HG02610 (cell line): Measurements from ENCODE around the gene ITGB3BP.
"Not testable (repeated sequence)": the region's sequence is repeated elsewhere in the genome, so short reads cannot be mapped to it uniquely, and the experiment has no call there.

ENCODE experiments used
- ATAC-seq: cut with Tn5 transposase; IDR thresholded peaks from one replicate; pipeline ENCODE4 v1.9.1; 2021; ENCODE audit warnings: mild to moderate bottlenecking, moderate library complexity; ENCODE audit not compliant: unreplicated experiment

ITGB3BP gene

DNA sequence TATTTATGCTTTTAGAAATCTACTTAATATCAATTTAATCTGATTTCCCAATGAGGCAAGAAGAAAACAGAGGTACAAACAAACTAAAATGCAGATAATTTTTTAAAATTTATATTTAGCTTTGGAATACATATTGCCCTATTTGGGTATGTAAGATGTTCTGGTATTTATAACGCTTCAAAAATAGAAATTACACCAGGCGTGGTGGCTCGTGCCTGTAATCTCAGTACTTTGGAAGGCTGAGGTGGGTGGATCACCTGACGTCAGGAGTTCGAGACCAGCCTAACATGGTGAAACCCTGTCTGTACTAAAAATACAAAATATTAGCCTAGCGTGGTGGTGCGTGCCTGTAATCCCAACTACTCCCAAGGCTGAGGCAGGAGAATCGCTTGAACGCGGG is 13.3 kb downstream of the ITGB3BP start:
- ATAC-seq, result no peak

DNA sequence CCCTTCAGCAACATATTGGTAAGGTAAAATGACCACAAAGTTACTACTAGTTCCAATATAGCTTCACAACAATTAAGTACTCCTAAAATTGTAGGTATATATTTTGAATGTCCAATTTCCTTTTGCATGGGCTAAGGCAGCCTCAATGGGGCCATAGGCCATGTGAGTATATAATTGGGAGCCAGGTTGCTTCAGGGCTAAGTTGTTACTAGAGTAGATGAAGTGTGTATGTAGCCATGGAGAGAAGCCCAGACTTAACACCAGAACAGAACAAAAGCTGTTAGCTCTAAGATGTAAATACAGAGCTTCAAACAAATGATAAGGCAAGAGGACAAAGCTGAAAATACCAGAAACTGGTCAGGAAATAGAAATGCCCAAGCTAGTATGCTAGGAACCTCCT is 16.2 kb downstream of the ITGB3BP start:
- ATAC-seq, result no peak

DNA sequence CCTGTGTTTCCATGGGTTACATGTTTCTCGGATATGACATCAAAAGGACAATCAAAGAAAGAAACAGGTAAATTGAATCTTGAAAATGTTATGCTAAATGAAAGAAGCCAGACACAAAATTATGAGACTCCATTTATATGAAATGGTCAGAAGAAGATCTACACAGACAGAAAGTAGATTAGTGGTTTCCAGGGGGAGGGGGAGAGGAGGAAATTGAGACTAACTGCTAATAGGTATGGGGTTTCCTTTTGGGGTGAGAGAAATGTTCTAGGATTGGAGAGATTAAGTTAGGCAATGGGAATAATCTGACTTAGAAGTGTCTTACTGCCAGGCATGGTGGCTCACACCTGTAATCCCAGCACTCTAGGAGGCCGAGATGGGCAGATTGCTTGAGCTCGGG is 21.8 kb downstream of the ITGB3BP start:
- ATAC-seq, result no peak

DNA sequence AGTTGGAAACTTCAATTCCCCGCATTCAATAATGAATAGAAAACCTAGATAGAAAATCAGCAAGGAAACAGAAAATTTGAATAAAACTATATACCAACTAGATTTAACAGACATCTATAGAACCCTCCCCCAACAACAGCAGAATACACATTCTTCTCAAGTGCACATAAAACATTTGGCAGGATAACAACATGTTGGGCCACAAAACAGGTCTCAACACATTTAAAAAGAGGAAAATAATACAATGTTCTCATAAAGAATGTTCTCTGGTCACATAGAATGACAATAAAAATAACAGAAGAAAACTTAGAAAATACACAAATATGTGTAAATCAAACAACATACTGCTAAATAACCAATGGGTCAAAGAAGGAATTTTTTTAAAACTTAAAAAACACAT is 24.9 kb downstream of the ITGB3BP start:
- no peak for ATAC-seq

DNA sequence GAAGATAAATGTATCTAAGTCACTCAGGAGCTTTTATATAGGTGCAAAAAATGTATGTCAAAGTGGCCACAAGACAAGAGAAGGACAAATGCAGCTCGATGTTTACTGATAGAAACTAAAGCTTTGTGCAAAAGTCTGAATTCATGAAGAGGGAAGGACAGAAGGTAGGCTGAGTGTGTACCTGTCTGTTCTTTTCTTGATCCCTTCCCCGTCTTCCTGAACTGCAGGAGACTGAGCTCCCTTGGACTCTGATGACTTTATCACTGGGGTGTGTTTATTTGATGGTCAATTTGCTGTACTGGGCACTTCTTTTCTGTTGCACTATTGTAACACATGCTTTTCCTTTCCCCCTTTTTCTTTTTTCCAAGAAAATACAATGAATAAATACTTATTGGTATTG is 25.4 kb downstream of the ITGB3BP start:
- no peak for ATAC-seq

DNA sequence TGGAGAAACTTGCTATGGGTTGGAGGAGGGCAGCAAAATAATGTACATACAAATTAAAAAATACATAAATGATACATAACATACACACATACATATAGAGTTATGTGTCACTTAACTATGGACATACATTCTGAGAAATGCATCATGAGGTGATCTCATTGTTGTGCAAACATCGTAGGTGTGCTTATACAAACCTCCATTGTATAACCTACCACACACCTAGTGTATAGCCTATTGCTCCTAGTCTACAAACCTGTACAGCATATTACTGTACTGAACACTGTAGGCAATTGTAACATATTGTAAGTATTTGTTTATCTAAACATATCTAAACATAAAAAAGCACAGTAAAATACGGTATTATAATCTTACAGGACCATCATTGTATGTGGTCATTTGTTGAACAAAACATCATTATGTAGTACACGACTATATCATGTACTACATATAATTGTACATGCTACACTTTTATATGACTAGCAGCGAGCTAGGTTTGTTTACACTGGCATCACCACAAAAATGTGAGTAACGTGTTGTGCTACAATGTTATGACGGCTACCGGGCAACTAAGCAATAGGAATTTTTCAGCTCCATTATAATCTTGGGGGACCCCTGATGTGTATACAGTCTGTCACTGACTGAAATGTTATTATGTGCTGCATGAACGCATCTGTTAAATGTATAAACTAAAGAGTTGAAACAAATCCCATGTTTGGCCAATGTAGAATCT is 35.5 kb downstream of the ITGB3BP start:
- ATAC-seq, result no peak

DNA sequence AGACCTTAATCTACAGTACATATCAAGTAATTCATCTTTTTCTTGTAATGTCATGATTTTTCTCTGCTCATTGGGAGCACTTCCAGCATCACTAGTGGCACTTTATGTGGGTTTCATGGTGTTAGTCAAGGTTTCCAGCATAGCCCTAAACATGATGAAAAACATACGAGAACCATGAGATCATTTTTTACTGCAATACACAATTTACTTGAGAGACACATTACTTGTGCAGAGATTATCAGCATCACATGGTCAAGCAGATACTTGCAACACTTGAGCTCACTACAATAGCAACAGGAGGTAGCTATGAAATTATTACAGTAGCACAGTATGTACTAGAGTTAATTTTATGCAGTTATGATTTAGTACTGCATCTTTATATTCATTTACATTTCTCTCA is 36.4 kb downstream of the ITGB3BP start:
- ATAC-seq, result no peak

DNA sequence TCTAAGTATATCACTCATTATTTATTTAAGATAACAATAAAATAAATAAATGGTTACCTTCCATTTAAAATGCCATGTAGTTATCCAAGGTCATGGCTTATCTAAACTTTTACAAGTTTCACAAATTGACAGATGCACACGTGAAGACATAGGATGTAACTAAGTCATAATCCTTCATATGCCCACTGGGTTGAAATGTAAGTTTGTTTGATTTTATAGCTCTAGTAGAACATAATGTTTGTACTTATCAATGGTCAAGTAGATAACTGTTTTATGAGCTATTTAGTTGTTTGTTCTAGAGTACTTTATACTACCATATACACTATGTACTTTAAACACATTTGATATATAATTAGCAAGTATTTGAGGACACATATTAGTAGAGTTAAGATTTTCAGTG is 43.0 kb downstream of the ITGB3BP start:
- no peak for ATAC-seq

DNA sequence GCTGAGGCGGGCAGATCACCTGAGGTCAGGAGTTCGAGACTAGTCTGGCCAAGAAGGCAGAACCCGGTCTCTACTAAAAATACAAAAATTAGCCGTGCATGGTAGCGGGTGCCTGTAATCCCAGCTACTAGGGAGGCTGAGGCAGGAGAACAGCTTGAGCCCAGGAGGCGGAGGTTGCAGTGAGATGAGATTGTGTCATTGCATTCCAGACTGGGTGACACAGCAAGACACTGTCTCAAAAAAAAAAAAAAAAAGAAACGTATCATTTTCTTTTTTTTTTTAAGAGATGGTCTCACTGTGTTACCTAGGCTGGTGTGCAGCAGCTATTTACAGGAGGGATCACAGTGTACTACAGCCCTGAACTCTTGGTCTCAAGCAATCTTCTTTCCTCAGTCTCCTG is 47.3 kb downstream of the ITGB3BP start:
- no peak for ATAC-seq

DNA sequence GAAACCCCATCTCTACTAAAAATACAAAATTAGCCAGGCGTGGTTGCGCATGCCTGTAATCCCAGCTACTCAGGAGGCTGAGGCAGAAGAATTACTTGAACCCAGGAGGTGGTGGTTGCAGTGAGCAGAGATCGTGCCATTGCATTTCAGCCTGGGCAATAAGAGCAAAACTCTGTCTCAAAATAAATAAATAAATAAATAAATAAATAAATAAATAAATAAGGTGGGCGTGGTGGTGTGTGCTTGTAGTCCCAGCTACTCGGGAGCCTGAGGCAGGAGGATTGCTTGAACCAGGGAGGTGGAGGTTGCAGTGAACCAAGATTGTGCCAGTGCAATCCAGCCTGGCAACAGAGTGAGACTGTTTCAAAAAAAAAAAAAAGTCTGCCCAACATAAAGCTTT is 54.3 kb downstream of the ITGB3BP start:
- ATAC-seq, result not testable (repeated sequence)

DNA sequence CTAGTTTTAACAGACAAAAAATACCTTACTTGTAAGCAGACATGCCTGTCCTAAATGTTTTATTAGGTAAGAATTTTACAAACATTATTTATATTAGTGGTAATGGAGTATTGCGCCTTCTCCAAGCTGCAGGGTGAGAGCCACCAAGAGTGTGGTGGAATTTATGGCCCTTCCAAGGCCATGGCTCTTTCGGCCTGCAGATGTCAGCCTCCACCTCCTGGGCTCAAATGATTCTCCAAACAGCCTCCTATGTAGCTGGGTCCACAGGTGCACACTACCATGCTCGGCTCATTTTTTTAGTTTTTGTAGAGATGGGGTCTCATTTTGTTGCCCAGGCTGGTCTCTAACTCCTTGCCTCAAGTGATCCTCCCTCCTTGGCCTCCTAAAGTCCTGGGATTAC is 56.3 kb downstream of the ITGB3BP start:
- no peak for ATAC-seq

DNA sequence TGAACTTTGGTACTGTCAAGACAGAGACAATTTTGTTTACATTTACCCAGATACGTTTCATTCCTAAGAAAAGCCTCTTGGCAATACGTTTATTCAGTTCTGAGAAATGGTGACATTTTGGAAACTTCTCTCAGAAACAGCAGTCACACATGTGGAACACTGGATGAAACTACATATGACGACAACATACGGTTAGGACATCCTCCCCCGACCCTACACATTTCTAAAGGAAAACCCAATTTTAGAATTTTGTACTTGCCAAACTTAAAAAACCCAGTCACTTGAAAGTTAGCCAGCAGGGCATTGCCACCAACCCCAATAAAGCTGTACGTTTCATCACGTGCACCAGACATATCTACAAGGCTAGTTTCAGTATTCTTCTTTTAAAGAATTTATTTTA is 56.8 kb downstream of the ITGB3BP start:
- ATAC-seq, result no peak

DNA sequence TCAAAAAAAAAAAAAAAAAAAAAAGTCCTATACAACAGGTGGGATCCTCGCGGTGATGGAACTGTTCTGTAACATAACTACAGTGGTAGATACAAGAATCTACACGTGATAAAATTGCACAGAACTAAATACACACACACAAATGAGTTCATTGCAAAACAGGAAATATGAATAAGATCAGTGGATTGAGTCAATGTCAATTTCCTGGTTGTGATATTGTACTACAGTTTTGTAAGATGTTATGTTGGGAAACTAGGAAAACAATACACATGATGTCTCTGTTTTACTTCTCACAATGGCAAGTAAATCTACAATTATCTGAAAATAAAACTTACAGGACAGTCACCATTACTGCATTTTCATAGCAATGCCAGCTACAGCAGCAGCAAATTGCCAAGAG is 59.8 kb downstream of the ITGB3BP start:
- no peak for ATAC-seq

DNA sequence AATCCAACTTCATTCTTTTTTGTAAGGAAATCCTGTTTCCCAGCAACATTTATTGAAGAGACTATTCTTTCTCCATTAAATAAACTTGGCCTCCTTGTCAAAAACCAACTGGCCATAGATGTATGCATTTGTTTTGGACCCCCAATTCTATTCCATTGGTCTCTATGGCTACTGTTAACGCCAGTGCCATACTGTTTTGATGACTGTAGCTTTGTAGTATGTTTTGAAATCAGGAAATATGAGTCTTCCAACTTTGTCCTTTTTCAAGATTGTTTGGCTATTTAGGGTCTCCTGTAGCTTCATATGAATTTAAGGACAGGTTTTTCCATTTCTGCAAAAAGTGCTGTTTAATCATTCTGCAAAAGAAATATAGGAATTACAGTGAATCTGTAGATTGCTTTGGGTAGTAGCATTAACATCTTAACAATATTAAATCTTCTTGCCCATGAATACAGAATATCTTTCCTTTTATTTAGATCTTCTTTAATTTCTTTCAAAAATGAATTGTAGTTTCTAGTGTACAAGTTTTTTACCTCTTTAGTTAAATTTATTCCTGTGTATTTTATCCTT is 61.3 kb downstream of the ITGB3BP start:
- ATAC-seq, result no peak

DNA sequence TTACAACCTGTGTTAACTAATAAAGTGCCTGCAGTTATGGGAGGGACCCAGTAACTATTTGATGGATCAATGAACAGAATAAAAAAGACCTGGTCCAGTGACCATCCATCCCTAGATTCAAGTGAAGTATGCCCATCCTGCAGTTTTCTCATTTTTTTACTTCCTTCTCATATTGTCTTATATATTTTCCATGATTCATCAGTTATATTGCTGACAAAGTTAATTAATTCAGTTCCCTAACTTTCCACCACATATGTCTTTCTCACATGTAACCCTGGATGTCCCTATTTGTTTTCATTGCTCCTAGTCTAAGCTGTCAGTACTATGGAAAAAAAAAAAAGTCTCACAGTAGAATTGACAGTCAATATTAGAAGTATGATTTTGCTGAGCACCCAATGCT is 64.3 kb downstream of the ITGB3BP start:
- ATAC-seq, result no peak

DNA sequence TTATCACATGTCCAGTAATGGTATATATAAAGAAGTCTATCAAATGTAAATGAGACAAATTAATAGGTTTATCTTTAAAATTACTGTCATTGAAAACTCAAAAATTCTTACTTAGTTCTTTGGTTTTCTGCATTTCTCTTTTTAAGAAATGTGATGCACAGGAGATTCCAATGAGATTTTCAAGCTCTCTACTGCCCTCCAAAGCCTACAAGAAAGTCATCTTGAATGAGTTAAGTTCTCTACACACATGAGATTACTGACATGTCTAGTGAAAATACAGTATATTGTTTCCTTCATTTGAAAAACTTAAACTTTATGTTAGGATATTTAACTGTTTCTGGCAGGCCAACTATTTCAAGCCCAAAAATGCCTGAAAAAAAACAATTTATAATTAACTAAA is 68.8 kb downstream of the ITGB3BP start:
- ATAC-seq, result no peak

DNA sequence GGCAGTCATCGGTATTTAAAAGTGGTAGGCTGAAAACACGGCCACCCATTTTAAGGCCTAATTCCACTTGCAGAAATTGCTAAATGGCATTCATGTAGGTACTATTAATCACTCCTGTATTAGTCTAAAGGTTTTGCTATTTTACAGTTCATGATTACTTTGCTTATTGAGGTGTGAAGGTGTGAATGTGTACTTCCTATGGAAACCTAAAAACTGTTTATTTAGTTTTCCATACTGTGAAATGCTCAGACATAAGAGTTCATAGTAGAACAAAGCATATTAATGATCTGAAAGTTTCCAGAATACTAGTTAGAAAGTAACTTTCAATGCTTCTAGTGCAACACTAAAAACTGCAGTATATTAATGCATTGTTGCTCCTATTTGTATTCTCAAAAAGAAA is 69.8 kb downstream of the ITGB3BP start:
- ATAC-seq, result no peak

DNA sequence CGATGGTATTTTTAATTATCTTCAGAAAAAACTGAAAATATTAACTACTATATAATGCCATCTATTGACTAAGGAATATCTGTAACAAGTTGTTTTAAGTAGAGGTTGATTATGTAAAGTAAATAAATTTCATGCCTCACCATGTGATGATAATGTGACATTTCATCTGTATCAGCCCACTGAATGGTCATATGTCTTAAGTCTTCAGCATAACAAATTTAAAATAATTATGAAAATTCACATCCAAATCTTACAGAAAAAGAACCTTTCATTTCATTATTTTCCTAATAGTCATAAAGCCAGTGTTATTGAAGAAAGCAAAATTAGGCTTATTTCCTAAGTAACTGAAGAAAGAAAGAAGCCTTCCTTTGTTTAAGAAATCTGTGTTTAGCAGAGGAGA is 72.6 kb downstream of the ITGB3BP start:
- no peak for ATAC-seq

DNA sequence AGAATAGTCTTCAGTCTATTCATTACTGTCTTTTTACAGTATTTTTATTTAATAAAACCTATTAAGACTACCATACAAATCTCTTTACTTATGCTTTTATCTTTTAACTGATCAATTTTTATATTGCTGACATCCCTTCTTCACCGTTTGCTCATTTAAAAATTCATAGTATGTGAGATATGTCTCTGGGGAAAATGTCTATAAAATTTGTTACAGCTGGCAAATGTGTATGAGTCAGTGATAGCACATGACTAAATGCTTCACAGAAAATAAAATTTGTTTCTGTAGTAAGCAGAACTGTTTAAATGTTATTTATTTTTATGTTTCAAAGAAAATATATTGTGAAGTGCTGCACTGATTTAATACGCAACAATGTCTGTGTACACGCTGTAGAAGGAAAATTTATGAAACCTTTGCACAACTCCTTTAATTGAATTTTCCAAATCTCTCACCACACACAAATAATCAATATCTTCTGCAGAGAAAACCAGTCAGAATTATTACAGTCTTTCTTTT is 74.2 kb downstream of the ITGB3BP start:
- no peak for ATAC-seq

DNA sequence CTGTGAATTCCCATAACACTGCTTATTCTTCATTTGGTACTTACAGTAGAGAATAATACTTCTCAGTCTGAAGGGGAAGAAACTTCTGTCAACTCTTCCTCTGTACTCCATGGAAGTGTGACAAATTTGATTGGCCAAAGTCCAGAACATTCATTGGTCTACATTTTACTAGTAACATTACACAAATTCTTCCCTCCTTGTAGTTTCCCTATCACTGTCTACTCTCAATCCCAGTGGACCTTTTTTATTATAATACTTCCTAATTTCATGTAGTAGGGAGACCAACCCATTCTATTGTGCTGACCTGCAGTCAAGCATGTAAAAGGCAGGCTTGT is 80.9 kb downstream of the ITGB3BP start:
- ATAC-seq, result no peak

DNA sequence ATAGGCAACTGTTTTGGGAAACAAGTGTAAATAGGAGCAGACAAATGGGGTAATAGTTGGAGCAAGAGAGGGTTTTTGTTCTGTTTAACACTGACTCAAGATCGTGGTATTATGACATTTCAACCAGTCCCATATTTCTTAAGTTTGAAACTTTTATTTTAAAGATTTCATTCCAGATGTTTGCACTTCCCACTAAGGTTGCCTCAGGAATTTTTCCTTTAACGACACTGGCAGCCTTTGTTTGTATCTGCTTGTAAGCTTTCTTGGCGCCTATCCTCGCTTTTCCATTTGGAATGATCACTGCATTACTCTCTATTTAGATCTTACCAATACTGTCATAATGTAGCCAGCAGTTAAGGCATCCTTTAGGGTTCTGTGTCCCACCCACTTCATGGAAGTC is 87.9 kb downstream of the ITGB3BP start:
- ATAC-seq, result no peak

DNA sequence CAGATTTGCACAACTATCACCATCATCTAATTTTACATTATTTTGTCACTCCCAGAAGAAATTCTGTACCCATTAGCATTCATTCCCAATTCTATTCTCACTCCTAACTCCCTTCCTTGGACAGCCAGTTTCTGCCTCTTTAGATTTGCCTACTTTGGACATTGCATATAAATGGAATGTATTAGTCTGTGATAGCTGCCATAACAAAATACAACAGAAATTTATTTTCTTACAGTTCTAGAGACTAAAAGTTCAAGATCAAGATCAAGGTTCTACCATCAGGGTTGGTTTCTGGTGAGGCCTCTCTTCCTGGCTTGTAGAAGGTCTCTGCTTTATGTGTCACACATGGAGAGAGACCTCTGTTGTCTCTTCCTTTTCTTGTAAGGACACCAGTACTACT is 93.7 kb downstream of the ITGB3BP start:
- no peak for ATAC-seq

DNA sequence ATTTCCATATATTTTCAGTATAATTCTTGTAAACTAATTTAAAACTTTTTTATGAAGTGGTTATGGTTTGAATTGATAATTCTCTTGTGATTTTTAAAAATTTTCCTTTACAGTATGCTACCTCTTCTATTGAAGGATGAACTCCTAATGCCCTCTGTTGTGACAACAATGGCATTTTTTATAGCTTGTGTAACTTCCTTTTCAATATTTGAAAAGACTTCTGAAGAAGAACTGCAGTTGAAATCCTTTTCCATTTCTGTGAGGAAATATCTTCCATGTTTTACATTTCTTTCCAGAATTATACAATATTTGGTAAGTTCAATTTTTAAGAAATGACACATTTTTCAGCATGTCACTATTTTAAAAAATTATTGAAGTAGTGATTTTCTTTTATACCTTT is 94.2 kb downstream of the ITGB3BP start:
- ATAC-seq, result no peak
